ENCODE results near the gene ETV5.

Gene ETV5

DNA sequence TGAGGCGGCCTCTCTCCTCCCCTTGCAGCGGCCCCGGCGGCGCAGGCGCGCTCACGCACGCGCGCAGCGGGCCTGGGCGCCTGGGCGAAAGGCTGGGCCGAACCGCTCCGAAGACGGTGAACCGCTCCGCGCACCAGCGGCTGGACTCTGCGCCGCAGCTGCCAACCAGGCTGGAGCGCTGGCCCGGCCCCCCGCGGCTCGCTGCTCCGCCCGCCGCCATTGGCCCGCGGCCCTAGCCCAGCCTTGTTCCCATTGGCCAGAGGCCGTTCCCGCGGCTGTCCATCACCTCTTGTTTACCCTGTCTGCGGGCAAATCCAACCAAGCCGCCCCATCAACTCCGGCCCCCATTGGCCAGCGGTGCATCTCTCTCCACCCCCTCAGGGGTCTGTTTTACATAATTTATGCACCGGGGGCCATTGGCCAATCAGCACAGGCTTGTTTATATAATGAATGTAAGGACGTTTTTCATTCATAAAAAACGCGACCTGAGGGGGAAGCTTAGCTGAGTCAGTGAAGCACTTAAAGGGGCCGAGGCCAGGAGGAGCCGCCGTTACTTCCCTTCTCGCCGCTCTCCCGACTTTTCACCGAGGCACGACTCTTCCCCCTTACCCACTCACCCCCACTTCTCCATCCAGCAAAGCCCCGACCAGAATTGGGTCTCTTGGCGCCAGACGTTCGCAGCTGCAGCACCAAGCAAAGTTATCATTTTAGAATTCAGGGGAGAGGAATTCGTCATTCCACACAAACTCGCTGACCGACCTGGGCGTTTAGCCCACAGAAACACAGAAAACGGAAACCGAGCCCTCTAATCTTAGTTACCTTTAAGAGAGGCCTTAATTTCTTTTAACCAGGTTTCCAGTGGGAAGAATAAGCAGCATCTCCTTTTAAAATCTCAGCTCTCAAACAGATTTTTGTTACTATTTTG, at the start of gene ETV5:
Gene ETV5, minus strand, starts transcription at position 149 of the 925 bp plus-strand sequence. CDS start 3,221 bp downstream, outside the sequence.
- DNase-seq = peak; percentile 99

DNA sequence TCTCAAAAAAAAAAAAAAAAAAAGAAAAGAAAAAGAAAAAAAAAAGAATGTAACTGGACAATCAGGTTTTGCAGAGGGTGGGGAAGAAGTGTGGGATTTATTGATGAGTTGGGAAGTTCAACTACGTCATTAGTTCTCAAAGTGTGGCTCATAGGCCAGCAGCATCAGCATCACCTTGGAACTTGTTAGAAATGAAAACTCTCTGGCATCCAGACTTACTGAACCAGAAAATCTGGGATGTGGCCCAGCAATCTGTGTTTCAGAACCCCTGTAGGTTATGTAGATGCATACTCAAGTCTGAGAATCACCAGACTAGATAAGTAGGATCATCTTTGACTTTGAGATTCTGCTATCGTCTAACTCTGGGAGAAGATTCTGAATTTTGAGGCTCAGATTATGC, 45.8 kb upstream of the ETV5 start:
- no peak for DNase-seq

DNA sequence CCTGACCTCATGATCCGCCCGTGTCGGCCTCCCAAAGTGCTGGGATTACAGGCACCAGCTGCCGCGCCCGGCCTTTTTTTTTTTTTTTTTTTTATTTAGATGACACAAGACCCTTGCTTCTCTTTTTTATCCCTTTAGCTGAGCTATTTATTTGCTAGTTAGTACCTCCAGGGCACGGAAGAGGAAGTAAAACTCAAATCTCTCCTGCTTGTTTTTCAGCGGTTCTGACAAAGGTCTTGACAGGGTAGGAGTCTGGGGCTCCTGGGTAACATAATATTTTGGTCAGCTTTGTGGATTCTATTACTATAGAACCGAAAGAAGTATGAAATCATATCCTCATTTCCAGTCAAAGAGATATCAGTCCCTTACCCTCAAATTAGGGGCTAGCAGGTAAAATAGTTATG, 44.0 kb upstream of the ETV5 start:
- DNase-seq = no peak

DNA sequence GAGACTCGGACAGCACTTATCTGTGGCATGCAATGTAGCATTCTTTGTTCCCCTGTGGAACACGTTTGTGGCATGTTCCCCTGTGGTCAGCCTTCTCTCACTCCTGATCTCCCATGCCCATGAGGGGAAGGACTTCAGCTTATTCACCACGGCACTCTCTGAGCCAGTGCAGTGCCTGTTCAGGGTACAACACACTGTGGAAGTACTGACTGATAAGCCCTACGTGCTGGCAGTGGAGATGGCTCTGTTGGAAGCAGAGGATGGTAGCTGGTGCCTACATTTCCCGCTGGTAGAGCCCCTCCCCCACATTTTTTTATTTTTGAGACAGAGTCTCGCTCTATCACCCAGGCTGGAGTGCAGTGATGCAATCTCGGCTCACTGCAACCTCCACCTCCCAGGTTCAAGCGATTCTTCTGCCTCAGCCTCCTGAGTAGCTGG, 43.5 kb upstream of the ETV5 start:
- DNase-seq = no peak

DNA sequence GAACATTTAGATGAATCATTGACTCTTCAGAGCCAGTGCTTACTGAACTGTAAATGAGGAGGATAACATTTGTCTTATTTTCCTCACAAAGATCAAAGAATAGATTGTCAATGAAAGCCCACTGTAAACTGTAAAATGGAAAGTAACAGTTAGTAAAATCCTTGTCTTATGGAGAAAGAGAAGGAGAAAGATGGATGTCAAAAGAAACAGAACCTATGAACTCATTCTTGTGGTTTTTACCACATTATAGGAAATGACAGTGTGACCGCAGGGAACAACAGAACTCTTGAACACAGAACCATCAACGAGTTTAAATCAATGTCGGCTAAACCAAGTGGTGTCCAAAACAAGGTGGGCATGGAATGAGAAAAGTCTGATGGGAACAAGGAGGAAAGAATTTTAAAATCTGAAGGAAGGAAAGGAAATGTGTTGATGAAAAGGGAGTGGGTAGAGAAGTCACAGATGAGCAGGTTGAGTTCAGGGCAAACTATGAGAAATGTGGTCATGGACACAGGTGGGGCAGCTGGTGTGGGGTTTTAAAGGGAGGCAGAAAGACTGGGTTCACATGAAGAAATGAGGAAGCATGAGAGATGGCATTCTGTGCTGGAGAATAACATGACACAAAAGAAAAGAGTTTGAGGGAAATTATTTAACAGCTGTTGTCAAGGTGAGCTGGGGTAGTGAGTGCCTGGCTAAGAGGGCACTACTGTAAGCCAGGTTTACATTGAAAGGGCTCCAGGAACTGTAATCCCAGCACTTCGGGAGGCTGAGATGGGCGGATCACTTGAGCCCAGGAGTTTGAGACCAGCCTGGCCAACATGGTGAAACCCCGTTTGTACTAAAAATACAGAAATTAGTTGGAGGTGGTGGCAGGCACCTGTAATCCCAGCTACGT, 42.4 kb upstream of the ETV5 start:
- DNase-seq = no peak

DNA sequence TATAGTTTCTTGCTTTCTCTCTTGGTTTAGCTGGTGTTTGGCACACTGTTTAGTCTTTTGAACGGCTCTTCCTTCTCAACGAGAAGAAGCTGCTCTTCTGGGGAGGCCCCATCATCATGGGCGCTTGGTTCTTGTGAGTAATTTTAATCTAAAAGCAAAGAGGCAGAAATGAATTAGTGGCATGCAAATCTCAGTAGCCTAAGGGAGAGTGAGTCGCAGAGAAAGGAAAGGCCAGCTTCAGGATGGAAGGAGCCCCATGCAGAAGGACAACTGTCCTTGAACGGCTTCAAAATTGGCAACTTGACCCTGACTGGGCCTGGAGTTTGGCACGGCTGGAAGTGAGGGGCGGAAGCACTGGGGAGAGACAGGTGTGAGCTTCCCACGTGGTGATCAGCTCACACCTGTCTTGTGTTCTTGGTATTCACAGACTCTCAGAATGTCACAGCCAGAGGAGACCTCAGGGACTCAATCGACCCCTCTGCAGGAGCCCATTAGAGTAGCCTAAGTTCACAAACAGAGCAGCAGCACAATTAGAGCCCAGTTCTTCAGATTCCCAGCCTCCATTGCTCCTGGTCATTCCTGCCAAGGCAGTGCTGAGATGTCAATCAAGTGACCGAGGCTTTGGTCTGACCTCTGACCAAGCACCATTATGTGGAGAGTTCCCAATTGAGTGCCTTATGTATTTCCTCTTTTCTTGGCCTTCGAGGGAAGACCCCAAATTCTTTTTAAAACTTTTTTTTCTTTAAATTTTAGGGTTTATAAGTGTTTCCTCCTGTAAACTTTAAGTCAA, 41.3 kb upstream of the ETV5 start:
- no peak for DNase-seq

DNA sequence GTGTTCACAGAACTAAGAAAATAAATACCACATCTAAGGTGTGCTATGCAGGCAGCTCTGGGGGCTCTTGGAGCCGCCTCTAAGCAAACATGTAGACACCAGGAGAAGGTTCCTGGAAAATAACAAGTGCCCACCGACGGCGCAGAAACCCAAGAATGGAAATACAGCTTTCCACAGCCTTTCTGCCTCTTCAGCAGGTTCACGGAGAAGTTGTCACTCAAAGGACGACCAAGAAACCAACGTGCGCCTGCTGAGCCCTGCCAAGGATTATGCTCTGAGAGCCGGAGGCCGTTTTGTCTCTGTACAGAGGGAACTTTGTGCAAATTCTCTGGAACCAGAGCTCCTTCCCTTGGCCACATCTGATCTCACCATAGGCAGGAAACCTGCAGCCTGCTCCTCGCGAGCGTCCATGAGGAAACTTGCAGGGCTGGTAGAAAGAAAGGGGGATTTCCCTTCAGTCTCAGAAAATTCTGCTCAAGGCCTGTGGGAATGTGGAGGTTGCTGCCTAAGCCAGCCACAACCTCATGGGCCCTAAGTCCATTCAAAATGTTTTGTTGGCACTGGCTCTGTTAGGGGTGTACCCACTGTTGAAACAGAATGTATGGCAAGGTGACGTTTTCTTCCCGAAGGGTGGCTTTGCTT, 40.6 kb upstream of the ETV5 start:
- no peak for DNase-seq

DNA sequence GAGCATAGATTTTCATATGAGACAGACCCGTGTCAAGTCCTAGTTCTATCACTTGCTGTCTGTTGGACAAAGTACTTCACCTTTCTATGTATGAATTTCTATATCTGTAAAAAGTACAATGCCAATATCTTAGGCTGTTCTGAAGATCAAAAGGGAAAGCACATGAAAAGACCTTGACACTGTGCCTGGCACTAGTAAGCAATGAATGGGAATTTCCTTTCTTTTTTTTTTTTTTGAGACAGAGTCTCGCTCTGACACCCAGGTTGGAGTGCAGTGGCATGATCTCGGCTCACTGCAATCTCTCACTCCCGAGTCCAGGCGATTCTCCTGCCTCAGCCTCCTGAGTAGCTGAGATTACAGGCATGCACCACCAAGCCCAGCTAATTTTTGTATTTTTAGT, 35.4 kb upstream of the ETV5 start:
- no peak for DNase-seq

DNA sequence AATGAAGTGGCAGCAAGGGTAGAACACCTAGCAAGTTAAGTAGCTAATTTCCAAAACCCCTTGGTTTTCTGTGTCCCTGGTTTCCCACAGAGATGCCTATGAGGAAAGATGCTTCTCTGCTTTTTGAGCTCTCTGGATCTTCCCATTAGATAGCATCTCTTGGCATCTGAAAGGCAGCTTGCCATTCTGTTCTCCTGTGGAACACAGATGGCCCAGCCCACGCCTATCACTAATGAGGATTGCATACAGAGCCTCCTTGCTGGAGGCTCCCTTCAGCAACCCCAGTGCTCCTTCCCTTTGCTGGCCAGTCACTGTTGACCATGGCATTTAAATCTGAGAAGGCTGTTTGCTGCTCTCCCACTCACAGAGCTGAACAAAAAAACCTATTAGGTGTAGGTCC, 34.4 kb upstream of the ETV5 start:
- no peak for DNase-seq

DNA sequence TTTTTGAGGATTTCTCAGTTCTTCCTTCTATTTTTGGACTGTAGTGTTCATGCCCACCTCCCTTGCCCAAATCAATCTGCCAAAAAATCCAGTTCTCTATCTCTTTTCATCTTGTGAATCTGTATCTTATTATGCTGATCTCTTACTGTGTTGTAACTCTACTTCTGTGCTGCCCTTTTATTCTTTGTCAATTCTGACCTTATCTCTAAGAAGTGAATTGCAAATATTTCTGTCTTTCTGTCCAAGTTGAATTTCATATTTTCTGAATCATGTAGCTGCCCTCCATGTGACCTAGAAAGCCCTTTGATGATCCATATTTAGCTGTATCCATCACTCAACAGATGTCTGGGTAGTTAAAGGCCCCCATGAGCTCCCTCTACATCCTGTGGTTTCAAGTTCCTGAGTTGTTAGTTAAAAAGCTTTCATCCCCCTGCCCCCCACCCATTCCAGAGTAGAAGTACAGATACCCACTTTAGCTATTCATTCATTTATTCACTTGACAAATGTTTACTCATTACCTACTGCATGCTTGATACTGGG, 33.6 kb upstream of the ETV5 start:
- DNase-seq = no peak

DNA sequence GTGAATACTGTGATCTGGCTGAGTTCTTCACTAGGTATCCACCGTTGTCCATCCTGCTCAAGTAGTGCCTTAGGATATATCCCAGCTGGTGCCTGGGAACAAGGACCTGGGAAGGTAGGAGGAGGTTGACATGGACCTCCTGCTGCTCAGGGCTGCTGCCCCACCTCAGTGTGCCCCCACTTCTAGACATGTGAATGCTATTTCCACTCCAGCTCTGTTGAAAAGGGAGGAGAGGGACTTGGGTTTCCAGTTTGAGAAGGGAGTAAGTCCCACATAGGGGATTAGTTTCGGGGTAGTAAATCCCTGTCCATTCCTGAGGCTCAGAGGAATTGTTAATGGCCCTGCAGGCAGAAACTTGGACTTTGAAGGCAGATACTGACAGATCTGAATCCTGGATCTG, 32.9 kb upstream of the ETV5 start:
- no peak for DNase-seq

DNA sequence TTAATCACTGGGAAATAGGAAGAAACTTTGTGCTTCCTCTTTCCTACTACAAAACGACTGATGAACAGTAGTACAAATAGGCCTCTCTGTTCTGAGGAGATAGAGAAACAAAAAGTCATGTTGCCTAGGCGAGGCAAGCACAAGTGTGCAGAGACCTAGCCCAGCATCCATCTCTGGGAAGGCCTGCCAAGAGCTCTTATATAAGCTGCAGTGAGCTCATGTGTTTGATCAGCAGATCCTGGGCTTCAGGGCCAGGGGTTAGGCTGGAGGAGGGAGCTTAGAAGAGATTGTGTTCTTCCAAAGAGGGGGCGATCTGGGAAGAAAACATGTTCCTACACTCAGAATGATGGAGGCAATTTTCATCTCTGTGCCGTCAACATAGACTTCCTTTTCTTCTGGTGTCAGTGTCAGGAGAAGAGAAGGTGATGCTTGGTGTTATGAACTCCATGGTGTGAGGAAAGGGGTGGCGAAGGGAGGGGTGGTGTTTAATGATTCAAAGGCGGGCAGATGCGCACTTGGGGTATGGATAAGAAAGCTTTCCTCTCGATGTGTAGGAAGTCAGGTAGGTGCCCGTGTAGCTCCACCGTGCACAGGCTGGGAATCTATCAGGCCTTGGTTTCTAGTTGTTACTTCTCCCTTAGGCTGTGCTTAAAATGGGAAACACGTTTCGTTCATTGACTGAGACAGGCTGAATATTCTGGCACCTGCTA, 29.5 kb upstream of the ETV5 start:
- no peak for DNase-seq

DNA sequence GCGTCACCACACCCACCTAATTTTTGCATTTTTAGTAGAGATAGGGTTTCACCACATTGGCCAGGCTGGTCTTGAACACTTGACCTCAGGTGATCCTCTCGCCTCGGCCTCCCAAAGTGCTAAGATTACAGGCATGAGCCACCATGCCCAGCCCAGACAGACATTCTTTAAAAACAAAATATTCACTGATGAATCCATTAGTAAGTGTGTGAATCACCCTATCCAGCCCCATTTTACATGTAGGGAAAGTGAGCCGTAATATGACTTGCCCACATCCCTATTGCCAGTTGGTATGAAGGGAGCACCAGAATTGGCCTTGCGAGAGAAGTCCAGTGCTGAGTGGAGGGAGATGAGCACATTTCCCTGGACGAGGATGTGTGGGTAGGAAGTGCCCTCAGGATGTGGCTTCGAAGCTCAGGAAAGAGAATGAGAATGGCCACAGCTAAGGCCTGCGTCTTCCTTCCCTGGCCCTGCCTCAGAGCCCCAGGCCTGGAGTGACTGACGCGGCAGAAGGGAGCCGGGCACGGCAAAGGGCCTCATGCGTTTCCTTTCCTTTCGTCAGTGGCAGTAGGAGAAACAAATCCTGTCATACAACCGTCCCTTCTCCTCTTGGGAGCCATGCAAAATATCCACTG, 28.3 kb upstream of the ETV5 start:
- no peak for DNase-seq

DNA sequence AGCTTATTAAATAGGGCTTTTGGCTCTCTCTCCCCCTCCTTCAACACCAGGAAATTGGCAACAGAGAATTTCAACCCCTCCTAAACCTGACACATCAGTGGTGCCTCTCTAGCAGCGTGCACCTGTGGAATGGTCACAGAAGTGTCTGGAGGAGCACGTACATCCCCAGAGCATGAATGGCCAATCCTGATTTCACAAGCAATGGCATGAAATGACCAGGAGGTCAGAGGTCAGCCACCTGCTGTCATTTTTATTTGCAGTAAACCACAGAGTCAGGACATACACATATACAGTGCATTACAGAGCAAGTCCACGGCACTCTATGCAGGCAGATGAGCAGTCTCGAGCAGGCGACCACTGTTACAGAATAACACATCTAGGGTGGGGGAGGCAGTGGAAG, 25.1 kb upstream of the ETV5 start:
- no peak for DNase-seq

DNA sequence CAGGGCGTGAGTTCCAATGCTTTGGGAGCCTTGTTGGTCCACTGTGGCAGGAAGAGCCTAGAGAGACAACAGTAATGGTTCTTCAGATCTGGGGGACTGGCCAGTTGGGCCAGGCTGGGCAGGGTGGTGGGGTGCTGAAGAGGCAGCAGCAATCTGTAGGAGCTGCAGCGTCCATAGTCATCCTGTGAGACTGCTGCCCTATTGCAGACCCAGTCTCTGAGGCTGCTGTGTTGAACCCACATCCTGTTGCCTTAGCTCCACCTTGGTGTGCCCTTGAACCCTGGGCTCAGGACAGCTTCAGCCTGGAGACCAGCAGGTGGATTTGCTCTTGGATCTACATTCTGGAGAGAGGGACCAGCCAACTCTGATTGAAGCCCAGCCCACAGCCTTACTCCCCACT, 23.6 kb upstream of the ETV5 start:
- DNase-seq = no peak

DNA sequence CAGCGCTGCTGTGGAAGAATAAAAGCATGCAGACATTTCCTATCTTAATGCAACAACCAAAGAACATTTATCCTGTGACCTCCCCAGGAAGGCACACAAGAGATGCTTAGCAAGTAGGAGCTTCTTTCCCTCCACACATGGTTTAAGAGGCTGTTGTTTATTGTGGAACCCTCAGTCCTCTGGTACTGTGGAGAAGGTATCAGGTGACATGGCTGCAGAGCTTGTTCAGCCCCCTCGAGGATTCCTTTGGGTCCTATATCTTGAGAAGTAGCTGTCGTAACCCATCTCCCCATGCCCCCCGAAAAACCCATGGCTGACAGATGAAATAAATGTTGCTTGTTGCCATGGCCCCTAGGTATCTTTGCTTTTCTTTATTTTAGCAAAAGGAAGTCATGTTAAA, 20.3 kb upstream of the ETV5 start:
- no peak for DNase-seq

DNA sequence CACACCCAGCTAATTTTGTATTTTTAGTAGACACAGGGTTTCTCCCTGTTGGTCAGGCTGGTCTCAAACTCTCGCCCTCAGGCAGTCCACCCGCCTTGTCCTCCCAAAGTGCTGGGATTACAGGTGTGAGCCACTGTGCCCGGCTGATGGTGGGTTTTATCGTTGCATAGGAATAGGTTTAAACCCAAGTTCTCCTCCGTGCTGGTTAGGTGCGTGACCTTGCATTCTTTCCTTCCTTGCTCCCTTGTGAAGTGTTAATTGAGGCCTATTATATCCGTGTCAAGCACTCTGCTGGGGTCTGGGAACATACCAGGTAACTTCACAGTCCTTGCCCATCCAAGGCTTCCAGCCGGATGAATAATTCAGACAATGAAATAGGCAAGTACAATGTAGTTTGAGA, 19.3 kb upstream of the ETV5 start:
- DNase-seq = no peak

DNA sequence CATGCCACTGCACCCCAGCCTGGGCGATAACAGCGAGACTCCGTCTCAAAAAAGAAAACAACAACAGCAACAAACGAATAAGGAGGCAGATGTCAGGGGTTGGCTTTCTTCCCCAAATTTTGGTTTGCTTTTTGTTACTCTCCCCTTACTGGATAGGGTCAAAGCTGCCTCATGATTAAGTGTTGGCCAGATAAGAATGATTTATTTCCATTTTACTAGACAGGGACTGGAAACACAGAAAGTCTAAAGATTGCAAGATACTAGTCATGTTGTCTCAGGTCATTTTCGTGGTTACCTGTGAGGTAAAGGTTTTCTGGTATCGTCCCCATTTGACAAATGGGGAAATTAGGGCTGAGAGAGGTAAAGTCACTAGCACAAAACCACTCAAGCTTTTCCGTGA, 18.6 kb upstream of the ETV5 start:
- no peak for DNase-seq

DNA sequence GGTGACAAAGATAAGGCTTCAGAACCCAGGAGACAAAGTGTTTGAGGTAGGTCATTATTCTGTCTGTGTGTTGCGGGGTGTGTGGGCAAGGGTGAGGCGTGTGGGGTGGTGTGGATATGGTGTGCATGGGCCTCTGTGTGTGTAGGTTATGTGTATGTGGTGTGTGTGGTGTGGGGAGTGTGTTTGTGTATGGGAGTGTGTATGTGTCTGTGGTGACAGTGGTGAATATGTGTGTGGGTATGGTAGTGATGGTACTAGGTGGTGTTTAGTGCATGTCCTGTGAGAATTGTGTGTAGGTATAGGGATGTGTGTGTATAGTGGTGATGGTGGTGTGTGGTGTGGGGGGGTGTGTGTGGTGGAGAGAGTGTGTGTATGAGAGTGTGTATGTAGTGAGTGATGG, 16.2 kb upstream of the ETV5 start:
- no peak for DNase-seq

DNA sequence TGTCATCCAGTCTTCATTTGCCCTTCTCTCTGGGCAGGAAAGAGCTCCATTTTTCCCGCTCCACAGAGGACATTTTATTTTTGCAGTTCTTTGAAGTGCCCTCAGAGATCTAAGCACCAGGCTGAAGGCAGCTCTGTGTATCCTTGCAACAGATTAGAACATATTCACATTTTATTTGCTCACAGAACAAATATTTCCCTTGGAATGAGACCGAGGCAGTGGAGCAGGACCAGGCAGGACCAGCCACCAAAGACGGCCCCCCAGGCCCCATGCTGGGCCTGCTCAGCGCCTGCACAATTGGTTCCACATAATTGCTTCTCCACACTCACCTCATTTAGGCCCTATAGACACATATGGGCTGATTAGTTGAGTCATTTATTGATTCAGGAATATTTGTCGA, 15.7 kb upstream of the ETV5 start:
- DNase-seq = no peak

DNA sequence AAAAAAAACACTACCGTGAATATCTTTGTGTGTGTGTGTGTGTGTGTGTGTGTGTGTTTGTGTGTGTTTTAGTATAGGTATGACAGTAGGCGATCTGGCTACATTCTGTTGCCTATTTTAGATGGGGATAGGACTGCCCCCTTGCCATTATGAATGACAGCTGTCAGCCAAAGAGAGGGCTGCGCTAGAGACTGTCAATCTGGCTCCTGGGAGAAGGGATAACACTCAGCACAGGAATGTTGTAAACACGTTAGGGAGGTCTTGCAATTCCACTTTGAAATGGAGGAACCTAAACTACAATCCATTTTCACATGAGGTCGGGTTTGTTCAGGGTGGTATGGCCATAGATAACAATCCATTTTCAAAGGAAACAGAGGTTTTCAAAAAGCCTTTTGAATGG, 14.1 kb upstream of the ETV5 start:
- no peak for DNase-seq

Data from GOT3 (cell line).